Hepatocyte (in vitro differentiated cells): ENCODE results near the gene CDC123. TPM values are rescaled to one million over a fixed set of nuclear protein-coding genes. Genes with fewer than 3 reads are reported as not detected.

ENCODE experiments used
- DNase-seq: peaks from one replicate; pipeline ENCODE4 v3.0.0-alpha.2; 2016; ENCODE audit warnings: low spot score
- H2AFZ ChIP-seq: fragments of 200-600 bp; sonication (generic); 2 replicates; pipeline ENCODE4 v1.6.0; 2016; ENCODE audit warnings: antibody characterized with exemption, mild to moderate bottlenecking
- H3K27ac ChIP-seq: fragments of 200-600 bp; sonication (generic); 2 replicates; pipeline ENCODE4 v1.5.1; 2016; ENCODE audit warnings: mild to moderate bottlenecking
- H3K27me3 ChIP-seq: fragments of 200-600 bp; sonication (generic); 2 replicates; pipeline ENCODE4 v1.6.1; 2016
- H3K36me3 ChIP-seq: fragments of 200-600 bp; sonication (generic); replicated peaks from 2 replicates; pipeline ENCODE4 v1.5.1; 2016; ENCODE audit warnings: low read depth; ENCODE audit not compliant: insufficient read depth
- H3K4me1 ChIP-seq: fragments of 200-600 bp; sonication (generic); 2 replicates; pipeline ENCODE4 v1.5.1; 2016; ENCODE audit warnings: mild to moderate bottlenecking, moderate library complexity; ENCODE audit not compliant: insufficient read depth
- H3K4me2 ChIP-seq: fragments of 200-600 bp; sonication (generic); 2 replicates; pipeline ENCODE4 v1.6.0; 2016
- H3K4me3 ChIP-seq: fragments of 200-600 bp; sonication (generic); 2 replicates; pipeline ENCODE4 v1.5.1; 2016; ENCODE audit warnings: mild to moderate bottlenecking
- H3K79me2 ChIP-seq: fragments of 200-600 bp; sonication (generic); 2 replicates; pipeline ENCODE4 v1.6.0; 2017; ENCODE audit warnings: mild to moderate bottlenecking
- H3K9me2 ChIP-seq: fragments of 200-600 bp; sonication (generic); replicated peaks from 2 replicates; pipeline ENCODE4 v1.6.0; 2017; ENCODE audit warnings: mild to moderate bottlenecking; ENCODE audit not compliant: insufficient read depth
- H3K9me3 ChIP-seq: fragments of 200-600 bp; sonication (generic); 2 replicates; pipeline ENCODE4 v1.5.1; 2016; ENCODE audit warnings: low read depth, mild to moderate bottlenecking
- H4K20me1 ChIP-seq: fragments of 200-600 bp; sonication (generic); 2 replicates; pipeline ENCODE4 v1.6.0; 2016; ENCODE audit warnings: mild to moderate bottlenecking; ENCODE audit not compliant: insufficient read depth, poor library complexity, severe bottlenecking
- EZH2 ChIP-seq: fragments of 200-600 bp; sonication (generic); IDR thresholded peaks from 2 replicates; pipeline ENCODE4 v1.6.1; 2016; ENCODE audit warnings: antibody characterized with exemption, mild to moderate bottlenecking, borderline replicate concordance
- EZH2phosphoT487 ChIP-seq: fragments of 200-600 bp; sonication (generic); IDR thresholded peaks from one replicate; pipeline ENCODE4 v1.6.1; 2018; ENCODE audit warnings: antibody characterized with exemption, mild to moderate bottlenecking, low read depth, moderate library complexity; ENCODE audit not compliant: unreplicated experiment, severe bottlenecking
- WGBS: methylation state at CpG from one replicate; pipeline ENCODE4 v1.1.6; 2016; ENCODE audit warnings: low lambda C conversion rate; ENCODE audit errors: missing lambda C conversion rate; 5-methylcytosine and 5-hydroxymethylcytosine counted together
- polyA plus RNA-seq: library from polyadenylated mRNA; unstranded; fragments of >200 nt; fragmentation: Nextera tagmentation; extraction: Ambion mirVana; gene quantifications from 2 replicates; pipeline ENCODE4 v1.2.1, GENCODE V29; 2016
- total RNA-seq: library from RNA; depleted of rRNA; stranded (reverse); fragments of >200 nt; gene quantifications from 2 replicates; pipeline ENCODE4 v1.2.3, GENCODE V29; 2014
- TF ChIP-seq, protein P1 (sequence below): fragments of 200-600 bp; sonication (generic); IDR thresholded peaks from 2 replicates; pipeline ENCODE4 v1.5.1; 2016; ENCODE audit warnings: antibody characterized with exemption, mild to moderate bottlenecking; ENCODE audit not compliant: poor library complexity

The CDC123 gene
- total and polyA plus RNA-seq, 2 experiments from 2014 or later, result 92.3 to 104 TPM

DNA sequence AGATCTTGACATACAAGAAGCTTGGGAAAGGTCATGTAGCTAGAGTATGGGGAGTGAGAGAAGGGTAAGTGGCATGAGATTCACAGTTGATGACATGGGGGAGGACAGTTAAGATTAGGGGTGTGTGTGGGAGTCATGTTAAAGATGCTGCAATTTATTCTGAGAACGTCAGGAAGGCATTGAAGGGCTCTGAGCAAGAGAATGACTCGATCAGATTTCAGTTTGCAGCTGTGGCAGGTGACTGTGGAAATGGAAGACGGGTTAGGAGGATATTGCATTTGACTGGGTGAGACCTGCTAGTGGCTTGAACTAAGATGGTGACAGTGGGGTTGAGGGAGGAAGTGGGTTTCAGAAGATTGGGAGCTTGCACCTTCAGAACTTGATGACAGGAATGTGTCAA, 5.6 kb downstream of the CDC123 start:
- H3K27me3 ChIP-seq, result no peaks in the 10 kb centered on the region
- peaks cover 88% of the 10 kb centered on the region for H3K79me2 ChIP-seq
- TF ChIP-seq, protein P1, sequence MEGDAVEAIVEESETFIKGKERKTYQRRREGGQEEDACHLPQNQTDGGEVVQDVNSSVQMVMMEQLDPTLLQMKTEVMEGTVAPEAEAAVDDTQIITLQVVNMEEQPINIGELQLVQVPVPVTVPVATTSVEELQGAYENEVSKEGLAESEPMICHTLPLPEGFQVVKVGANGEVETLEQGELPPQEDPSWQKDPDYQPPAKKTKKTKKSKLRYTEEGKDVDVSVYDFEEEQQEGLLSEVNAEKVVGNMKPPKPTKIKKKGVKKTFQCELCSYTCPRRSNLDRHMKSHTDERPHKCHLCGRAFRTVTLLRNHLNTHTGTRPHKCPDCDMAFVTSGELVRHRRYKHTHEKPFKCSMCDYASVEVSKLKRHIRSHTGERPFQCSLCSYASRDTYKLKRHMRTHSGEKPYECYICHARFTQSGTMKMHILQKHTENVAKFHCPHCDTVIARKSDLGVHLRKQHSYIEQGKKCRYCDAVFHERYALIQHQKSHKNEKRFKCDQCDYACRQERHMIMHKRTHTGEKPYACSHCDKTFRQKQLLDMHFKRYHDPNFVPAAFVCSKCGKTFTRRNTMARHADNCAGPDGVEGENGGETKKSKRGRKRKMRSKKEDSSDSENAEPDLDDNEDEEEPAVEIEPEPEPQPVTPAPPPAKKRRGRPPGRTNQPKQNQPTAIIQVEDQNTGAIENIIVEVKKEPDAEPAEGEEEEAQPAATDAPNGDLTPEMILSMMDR, result no peak
- no peak for TF ChIP-seq EZH2
- TF ChIP-seq EZH2phosphoT487, result no peak
- no peaks in the 10 kb centered on the region for H3K36me3 ChIP-seq
- H3K4me3 ChIP-seq, result no peak overlapping the region
- 96% methylated on average over 3 of the region's 3 CpGs for WGBS
- H3K9me3 ChIP-seq, result no peaks in the 10 kb centered on the region
- no peak overlapping the region for H2AFZ ChIP-seq
- DNase-seq, result no peak
- no peak overlapping the region for H3K27ac ChIP-seq
- H3K4me1 ChIP-seq, result no peaks in the 10 kb centered on the region
- no peak overlapping the region for H3K4me2 ChIP-seq
- no peaks in the 10 kb centered on the region for H3K9me2 ChIP-seq
- no peaks in the 10 kb centered on the region for H4K20me1 ChIP-seq

DNA sequence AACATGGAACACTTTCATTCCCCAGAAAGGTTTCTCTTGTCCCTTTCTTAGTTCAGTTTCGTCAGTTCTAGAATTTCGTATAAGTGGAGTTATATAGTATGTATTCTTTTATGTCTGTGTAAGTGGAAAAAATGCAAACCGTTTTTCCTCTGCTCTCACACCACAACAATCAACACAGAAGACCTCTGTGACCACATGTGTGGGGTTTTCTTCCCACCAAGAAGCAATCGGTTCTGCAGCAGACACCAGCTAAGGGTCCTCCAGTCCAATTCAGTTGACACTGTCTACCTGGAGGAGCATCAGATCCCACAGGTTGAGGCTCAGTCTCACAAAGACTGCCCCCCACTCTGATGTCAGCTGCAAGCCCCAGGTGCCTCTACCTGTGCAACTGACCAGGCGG, 6.2 kb downstream of the CDC123 start:
- no peak overlapping the region for H3K27ac ChIP-seq
- H2AFZ ChIP-seq, result no peak overlapping the region
- H3K36me3 ChIP-seq, result no peaks in the 10 kb centered on the region
- 97% methylated on average over 5 of the region's 5 CpGs for WGBS
- H3K4me3 ChIP-seq, result no peak overlapping the region
- H3K9me3 ChIP-seq, result no peaks in the 10 kb centered on the region
- no peaks in the 10 kb centered on the region for H3K9me2 ChIP-seq
- no peaks in the 10 kb centered on the region for H4K20me1 ChIP-seq
- no peak overlapping the region for H3K4me2 ChIP-seq
- TF ChIP-seq EZH2phosphoT487 (no peak), EZH2 (no peak)
- TF ChIP-seq, protein P1, result no peak
- H3K4me1 ChIP-seq, result no peaks in the 10 kb centered on the region
- DNase-seq, result no peak
- H3K27me3 ChIP-seq, result no peaks in the 10 kb centered on the region
- H3K79me2 ChIP-seq, result peaks cover 85% of the 10 kb centered on the region

DNA sequence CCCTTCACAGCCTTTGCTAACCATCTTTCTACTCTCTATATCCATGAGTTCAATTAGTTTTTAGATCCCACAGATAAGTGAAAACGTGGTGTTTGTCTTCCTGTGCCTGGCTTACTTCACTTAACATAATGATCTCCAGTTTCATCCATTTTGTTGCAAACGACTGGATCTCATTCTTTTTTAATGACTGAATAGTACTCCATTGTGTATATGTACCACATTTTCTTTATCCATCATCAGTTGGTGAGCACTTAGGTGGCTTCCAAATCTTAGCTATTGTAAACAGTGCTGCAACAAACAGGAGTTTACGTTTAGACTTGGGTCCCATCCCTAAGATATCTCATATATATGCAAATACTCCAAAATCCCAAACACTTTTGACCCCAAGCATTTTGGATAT, 9.1 kb downstream of the CDC123 start:
- H3K9me3 ChIP-seq, result no peaks in the 10 kb centered on the region
- 89% methylated on average over 3 of the region's 3 CpGs for WGBS
- H3K79me2 ChIP-seq, result peaks cover 63% of the 10 kb centered on the region

More for the DNA sequence above, 9.1 kb downstream of the CDC123 start:
- H3K36me3 ChIP-seq, result no peaks in the 10 kb centered on the region
- H3K27me3 ChIP-seq, result no peaks in the 10 kb centered on the region
- no peaks in the 10 kb centered on the region for H3K9me2 ChIP-seq
- H3K4me3 ChIP-seq, result no peak overlapping the region
- TF ChIP-seq, protein P1, result no peak
- TF ChIP-seq EZH2 (no peak), EZH2phosphoT487 (no peak)
- no peak overlapping the region for H2AFZ ChIP-seq
- H3K27ac ChIP-seq, result no peak overlapping the region
- no peak for DNase-seq
- no peak overlapping the region for H3K4me2 ChIP-seq
- H3K4me1 ChIP-seq, result no peaks in the 10 kb centered on the region
- H4K20me1 ChIP-seq, result no peaks in the 10 kb centered on the region
